Left hindlimb (tissue), 1 donor: Measurements from ENCODE around the gene PPP3CA.

ENCODE experiments used
- DNase-seq: peaks from one replicate; pipeline ENCODE4 v3.0.0-alpha.2; 2018

PPP3CA gene

GRCh38 chr4:101329592-101329991, 17.7 kb downstream of the PPP3CA start:
- DNase-seq: no peak

GRCh38 chr4:101328063-101328602, 19.2 kb downstream of the PPP3CA start:
- no peak for DNase-seq

- DNase-seq: no peak
Observed at GRCh38 chr4:101326576-101326975, 20.8 kb downstream of the PPP3CA start.

- no peak for DNase-seq
Observed at GRCh38 chr4:101322743-101323142, 24.6 kb downstream of the PPP3CA start.

GRCh38 chr4:101321481-101322042, 25.8 kb downstream of the PPP3CA start:
- no peak for DNase-seq

GRCh38 chr4:101315786-101316185, 31.5 kb downstream of the PPP3CA start:
- no peak for DNase-seq

- no peak for DNase-seq
Observed at GRCh38 chr4:101315041-101315440, 32.3 kb downstream of the PPP3CA start.

GRCh38 chr4:101309925-101310324, 37.4 kb downstream of the PPP3CA start:
- DNase-seq: no peak

- DNase-seq: no peak
Observed at GRCh38 chr4:101307899-101308298, 39.4 kb downstream of the PPP3CA start.

GRCh38 chr4:101306764-101307615, 40.3 kb downstream of the PPP3CA start:
- DNase-seq: no peak

GRCh38 chr4:101306225-101306624, 41.1 kb downstream of the PPP3CA start:
- DNase-seq: peak; percentile 42

- no peak for DNase-seq
Observed at GRCh38 chr4:101304916-101305315, 42.4 kb downstream of the PPP3CA start.

GRCh38 chr4:101299899-101300540, 47.3 kb downstream of the PPP3CA start:
- no peak for DNase-seq

GRCh38 chr4:101299021-101299420, 48.3 kb downstream of the PPP3CA start:
- DNase-seq: no peak

GRCh38 chr4:101295691-101296090, 51.6 kb downstream of the PPP3CA start:
- DNase-seq: no peak

- no peak for DNase-seq
Observed at GRCh38 chr4:101294597-101294996, 52.7 kb downstream of the PPP3CA start.

- no peak for DNase-seq
Observed at GRCh38 chr4:101292901-101293300, 54.4 kb downstream of the PPP3CA start.

- DNase-seq: no peak
Observed at GRCh38 chr4:101292214-101292613, 55.1 kb downstream of the PPP3CA start.

GRCh38 chr4:101291198-101291597, 56.1 kb downstream of the PPP3CA start:
- no peak for DNase-seq

- DNase-seq: no peak
Observed at GRCh38 chr4:101290654-101291053, 56.7 kb downstream of the PPP3CA start.

- DNase-seq: no peak
Observed at GRCh38 chr4:101289306-101289705, 58.0 kb downstream of the PPP3CA start.

GRCh38 chr4:101288365-101289145, 58.8 kb downstream of the PPP3CA start:
- DNase-seq: no peak

GRCh38 chr4:101287324-101287723, 60.0 kb downstream of the PPP3CA start:
- DNase-seq: no peak
